HG03196 (cell line): ENCODE results near the gene PPARGC1A.

ENCODE experiments used
- ATAC-seq: cut with Tn5 transposase; IDR thresholded peaks from one replicate; pipeline ENCODE4 v1.9.1; 2021; ENCODE audit not compliant: unreplicated experiment

Gene PPARGC1A

GRCh38 chr4:23909671-23910070 lies 19.8 kb upstream of the PPARGC1A start:
- no peak for ATAC-seq

- ATAC-seq = no peak
Observed at GRCh38 chr4:23906839-23907238, 17.0 kb upstream of the PPARGC1A start.

DNA sequence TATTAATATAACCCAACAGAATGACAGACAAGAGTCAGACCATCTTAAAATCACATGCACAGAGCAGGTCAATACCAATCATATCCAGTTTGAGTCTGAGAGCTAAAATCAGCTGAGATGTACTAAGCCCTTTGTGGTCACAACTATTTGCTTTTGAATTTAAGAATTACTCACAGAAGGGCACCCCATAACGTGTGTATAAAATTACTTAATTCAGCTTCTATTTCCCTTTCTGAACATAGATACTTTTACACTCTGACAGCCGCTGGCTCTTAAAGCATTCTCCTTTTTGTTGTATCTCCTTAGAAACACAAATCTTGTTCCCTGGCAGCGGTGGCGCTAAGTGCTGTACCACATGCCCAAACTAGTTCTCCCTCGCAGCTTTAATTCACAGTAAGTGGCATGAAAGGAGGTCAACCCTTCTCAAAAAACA lies 14.8 kb upstream of the PPARGC1A start:
- ATAC-seq = no peak

GRCh38 chr4:23903859-23904438 lies 14.1 kb upstream of the PPARGC1A start:
- ATAC-seq = no peak

DNA sequence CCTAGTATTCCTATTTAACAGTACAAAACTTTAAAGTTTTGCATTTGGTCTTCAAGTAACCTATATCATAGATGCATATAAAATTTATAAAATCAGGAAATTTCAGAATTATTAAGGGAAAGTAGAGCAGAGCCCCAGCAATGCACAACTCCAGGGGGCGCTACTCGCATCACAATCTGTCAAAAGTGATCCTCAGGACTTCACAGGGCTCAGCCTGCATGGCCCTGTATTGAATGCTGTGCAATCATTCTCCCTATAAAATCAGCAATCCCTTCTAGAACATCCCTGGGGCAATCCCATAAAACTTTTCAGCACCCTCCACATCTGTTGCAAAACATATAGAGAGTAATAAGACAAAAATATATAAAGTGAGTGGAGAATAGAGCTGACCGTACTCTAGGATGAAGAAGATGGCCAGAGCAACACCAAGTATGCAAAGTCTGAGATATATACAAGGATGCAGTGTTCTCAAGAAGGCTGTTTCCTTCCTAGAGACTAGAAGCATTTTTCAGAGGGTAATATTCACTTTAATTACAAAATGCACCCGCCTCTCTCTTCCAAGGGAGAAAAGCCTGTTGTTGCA lies 12.5 kb upstream of the PPARGC1A start:
- no peak for ATAC-seq

DNA sequence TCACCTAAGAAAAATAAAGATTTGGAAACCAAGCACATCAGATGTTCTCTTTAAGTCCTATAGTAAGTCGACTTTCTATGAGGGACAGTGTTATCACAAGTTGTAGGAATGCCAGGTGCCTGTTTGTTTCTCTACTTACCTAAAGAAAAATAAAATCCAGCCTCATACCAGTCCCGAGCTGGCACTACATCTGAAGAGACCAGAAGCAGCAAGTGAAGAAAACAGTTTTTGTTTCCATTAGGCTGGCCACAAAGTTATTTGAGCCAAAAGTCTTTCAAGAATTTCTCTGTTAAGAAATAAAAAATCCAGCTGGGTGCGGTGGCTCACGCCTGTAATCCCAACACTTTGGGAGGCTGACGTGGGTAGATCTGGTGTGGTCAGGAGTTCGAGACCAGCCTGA lies 10.8 kb upstream of the PPARGC1A start:
- no peak for ATAC-seq

- no peak for ATAC-seq
Observed at GRCh38 chr4:23899565-23899964, 9.7 kb upstream of the PPARGC1A start.

DNA sequence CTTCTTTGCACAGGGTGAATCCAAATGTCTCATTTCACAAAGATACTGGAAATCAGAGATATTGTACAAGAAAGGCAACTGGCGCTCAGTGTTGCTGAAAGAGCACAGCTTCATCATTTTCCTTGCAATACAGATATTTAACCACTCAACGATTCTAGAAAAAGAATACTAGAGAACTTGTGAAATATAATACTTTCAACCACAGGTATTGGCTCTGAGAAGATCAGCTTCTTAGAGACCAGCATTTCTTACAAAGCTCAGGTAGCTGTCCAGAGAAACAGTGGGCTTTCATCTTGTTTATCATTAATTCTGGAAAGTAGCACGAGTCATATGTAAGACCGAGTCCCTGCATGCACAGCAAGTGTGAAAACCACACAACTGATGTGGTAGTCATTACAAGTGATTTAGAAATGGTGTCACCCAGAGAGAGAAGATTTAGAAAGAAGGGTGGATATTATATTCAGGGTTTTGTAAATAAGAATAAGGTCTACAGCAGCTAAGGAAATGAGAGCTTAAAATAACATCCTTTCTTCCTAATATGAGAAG lies 7.8 kb upstream of the PPARGC1A start:
- no peak for ATAC-seq

DNA sequence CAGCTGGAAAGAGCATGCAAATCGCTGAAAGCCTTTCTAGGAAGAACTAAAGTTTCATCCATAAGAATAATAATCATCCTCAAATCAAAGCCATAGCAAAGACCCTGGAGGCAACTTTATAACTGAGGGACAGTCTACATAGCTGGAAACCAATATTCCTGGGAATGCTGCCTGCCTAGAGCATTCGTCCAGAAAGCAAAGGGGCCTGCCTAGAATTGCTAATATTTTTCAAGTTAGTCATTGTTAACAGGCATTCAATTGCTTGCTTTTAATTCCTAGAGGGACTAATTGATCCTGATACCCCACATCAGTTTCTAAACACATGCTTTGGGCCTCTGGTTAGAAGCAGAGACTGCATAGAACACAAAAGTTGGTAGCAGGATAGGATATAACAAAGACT lies 4.2 kb upstream of the PPARGC1A start:
- no peak for ATAC-seq

DNA sequence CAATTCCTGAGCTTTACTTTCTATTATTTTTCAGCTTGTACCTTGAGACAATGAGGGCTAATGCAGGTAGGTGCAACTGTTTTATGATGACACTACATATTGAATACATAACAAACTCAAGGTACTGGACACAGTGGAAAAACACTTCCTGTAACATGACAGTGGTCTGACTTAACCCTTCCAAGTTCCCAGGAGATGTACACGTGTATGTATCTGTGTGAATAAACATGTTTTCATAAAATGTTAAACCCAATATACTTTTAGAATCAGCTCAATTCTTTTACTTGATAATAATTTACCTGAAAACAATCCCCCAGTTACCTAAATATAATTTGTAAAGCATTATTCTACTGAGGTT lies 1.2 kb upstream of the PPARGC1A start:
- ATAC-seq = no peak

GRCh38 chr4:23890369-23891063 lies 669 bp upstream of the PPARGC1A start:
- ATAC-seq = no peak

DNA sequence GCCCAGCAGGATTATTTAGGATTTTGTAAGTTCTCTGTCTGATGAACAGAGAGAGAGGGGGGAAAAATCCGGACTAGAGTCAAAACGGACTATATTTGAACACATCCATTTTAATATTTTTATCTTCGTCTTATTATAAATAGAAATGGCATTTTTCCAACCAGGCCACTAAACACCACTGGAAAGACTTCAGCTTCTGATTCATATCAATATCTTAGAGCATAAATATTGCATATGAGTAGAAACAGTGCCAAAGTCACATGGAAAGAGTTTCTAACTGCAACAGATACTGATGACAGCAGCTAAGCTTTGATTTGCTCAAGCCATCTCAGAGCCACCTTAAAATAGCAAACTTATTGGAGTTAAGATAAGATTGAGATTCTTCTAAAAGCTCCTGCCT lies 456 bp downstream of the PPARGC1A start:
- no peak for ATAC-seq

DNA sequence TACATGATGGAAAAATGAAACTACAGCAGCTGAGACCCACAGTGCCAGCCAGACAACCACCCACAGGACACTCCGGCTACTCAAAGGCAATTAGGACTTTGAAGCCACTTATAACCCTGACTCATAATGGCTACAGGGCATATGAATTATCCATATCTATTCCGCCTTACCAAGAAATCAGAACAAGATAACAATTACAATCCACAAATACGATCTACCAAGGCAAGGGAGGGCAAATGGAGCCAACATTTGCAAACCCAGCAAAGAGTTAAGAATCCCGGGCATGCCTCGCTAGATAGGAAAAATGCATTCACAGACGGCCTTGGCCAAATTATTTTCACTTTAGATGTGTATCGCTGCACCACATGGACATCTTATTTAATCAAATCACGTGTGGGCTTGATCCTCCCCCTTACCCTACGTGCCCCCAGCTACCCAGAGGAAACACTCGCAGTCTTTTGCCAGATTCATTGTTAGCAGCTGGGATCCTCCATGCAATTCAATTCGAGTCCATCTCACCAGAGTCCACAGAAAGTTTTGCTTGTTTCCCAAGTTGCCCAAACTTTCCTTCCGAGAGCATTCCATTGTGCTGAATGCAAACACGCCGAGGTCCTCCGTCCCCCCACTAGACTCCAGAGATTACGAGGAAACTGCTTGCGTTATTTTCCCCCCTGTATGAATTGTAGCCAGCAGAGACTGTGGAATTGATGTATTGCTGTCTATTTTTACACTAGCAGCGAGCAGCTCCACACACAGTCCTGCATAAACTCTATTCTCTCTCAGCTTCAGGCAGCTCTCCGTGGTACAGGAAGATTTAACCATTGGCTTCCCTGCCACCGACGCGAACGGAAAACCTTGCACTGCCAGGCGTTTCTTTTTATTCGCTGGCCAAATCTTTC lies 1.2 kb downstream of the PPARGC1A start:
- ATAC-seq = no peak

GRCh38 chr4:23887989-23888388 lies 1.9 kb downstream of the PPARGC1A start:
- no peak for ATAC-seq

DNA sequence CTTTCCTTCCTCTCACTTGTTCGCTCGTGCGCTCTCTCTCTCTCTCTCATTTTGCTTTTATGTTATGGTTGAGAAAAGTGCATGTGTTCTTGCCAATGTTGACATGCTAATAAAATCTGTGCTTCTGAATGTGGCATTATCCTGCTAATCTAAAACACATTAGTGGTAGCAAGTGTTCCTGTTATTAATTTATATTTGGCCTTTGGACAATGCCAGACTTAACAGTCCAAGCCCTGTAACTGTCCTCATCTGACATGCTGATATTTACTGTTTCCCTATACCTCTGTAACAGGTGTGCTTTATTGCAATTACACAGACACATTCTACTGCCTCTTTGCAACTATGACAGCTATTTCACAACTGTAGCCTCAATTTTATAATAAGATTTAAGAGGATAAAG lies 2.7 kb downstream of the PPARGC1A start:
- no peak for ATAC-seq

DNA sequence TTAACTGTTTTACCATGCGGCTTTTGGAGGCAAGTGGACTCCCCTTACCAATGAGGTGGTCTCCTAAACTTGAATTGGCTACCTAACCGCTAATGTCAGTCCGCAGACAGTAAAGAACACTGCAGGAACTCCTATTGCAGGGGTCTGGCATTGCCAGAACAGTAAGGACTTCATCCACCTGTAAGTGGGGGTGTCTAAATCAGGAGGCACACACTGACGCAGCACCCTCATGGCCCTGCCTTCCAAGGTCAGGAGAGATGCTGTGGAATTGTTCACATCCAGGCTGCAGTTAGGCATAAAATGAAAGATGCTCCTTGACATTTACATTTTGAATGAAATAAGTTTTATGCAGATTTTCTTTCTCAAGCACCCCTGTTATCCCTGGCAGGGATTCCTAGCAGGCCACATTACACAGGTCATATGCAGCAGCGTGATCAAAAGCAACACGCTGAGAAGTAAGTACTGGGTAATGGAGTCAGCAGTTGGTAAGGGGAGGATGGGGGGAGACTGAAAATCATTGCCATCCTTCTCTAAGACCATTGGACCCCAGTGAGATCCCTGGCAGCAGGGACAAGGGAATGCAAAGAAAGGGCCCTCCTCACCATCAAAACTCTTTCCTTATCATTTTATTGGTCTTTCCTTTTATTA lies 3.8 kb downstream of the PPARGC1A start:
- ATAC-seq = no peak

- ATAC-seq = no peak
Observed at GRCh38 chr4:23884741-23885140, 5.1 kb downstream of the PPARGC1A start.

DNA sequence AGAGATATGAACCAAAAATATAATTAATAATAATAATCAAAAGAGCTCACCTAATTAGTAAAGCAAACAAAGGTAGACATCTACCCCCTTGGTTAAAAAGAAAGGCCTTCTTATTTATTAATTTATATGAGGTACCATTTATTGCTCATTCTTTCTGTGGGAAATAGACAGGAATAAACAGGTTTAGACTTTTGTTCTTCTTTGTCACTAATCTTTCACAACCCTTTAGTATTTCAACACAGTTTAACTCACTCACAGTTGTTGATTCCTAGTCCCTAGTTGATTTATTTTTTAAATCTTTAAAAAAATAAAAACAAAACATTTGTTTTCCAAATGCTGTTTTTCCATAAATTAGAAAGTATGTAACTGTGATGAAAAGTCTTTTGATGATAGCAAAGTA lies 5.6 kb downstream of the PPARGC1A start:
- ATAC-seq = no peak

GRCh38 chr4:23882976-23883531 lies 6.8 kb downstream of the PPARGC1A start:
- no peak for ATAC-seq

- no peak for ATAC-seq
Observed at GRCh38 chr4:23881674-23882337, 8.0 kb downstream of the PPARGC1A start.
